ENCODE measurements around the gene THBD.

DNA sequence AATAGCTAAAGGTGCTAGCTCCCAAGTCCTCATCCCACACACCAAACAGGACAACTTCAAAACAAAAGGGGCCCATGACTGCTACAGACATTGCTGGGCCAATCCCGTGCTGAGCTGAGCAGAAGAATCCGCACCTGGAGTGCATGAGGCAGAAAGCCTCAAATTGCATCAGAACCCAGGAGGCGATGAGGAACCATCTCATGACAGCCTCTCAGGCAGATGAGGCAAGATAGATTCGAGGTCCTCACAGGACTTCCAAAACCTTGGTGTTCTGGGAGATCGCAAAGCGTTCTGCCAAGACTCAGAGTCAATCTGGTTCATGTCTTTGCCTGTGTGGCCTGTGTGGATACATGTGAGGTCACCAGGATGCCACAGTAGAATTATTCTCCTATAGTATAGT lies 47.2 kb downstream of the THBD start:
- TF ChIP-seq POLR2AphosphoS5 (IDR thresholded peaks at IDR 0.05; ENCODE audit: borderline replicate concordance, low read depth, low read length), result no peak
- TF ChIP-seq FOXP2 (optimal IDR thresholded peaks at IDR 0.05; ENCODE audit: control extremely low read depth, extremely low read length, insufficient read depth), result no peak
- TF ChIP-seq EZH2 (IDR thresholded peaks at IDR 0.05), result no peak
